Measurements from ENCODE around the gene SORL1.
"Not testable (repeated sequence)": the region's sequence is repeated elsewhere in the genome, so short reads cannot be mapped to it uniquely, and the experiment has no call there.

The SORL1 gene

GRCh38 chr11:121474680-121475079 is 22.6 kb downstream of the SORL1 start:
- DNase-seq (ENCODE audit: low read depth) = no peak

- no peak for DNase-seq (ENCODE audit: low read depth)
Observed at GRCh38 chr11:121476379-121477032, 24.4 kb downstream of the SORL1 start.

- DNase-seq (ENCODE audit: low read depth) = no peak
Observed at GRCh38 chr11:121478226-121478894, 26.2 kb downstream of the SORL1 start.

- DNase-seq (ENCODE audit: low read depth) = no peak
Observed at GRCh38 chr11:121478895-121479697, 27.0 kb downstream of the SORL1 start.

- no peak for DNase-seq (ENCODE audit: low read depth)
Observed at GRCh38 chr11:121479698-121480238, 27.7 kb downstream of the SORL1 start.

GRCh38 chr11:121481484-121482230 is 29.5 kb downstream of the SORL1 start:
- DNase-seq (ENCODE audit: low read depth) = not testable (repeated sequence)

GRCh38 chr11:121482231-121483129 is 30.4 kb downstream of the SORL1 start:
- no peak for DNase-seq (ENCODE audit: low read depth)

GRCh38 chr11:121483805-121484480 is 31.8 kb downstream of the SORL1 start:
- no peak for DNase-seq (ENCODE audit: low read depth)

- DNase-seq (ENCODE audit: low read depth) = no peak
Observed at GRCh38 chr11:121485216-121485615, 33.1 kb downstream of the SORL1 start.

- no peak for DNase-seq (ENCODE audit: low read depth)
Observed at GRCh38 chr11:121486054-121486453, 33.9 kb downstream of the SORL1 start.

GRCh38 chr11:121487191-121487590 is 35.1 kb downstream of the SORL1 start:
- DNase-seq (ENCODE audit: low read depth) = no peak

GRCh38 chr11:121488170-121488569 is 36.1 kb downstream of the SORL1 start:
- no peak for DNase-seq (ENCODE audit: low read depth)

GRCh38 chr11:121488641-121489040 is 36.5 kb downstream of the SORL1 start:
- no peak for DNase-seq (ENCODE audit: low read depth)

- DNase-seq (ENCODE audit: low read depth) = no peak
Observed at GRCh38 chr11:121489823-121490222, 37.7 kb downstream of the SORL1 start.

GRCh38 chr11:121494355-121495099 is 42.4 kb downstream of the SORL1 start:
- DNase-seq (ENCODE audit: low read depth) = no peak

- DNase-seq (ENCODE audit: low read depth) = no peak
Observed at GRCh38 chr11:121497176-121497998, 45.3 kb downstream of the SORL1 start.

GRCh38 chr11:121499405-121499804 is 47.3 kb downstream of the SORL1 start:
- no peak for DNase-seq (ENCODE audit: low read depth)

- DNase-seq (ENCODE audit: low read depth) = no peak
Observed at GRCh38 chr11:121500275-121500674, 48.2 kb downstream of the SORL1 start.

- DNase-seq (ENCODE audit: low read depth) = no peak
Observed at GRCh38 chr11:121500717-121501116, 48.6 kb downstream of the SORL1 start.

Data from activated T-helper 1 cell treated with Interleukin-2 at 50 U/mL for 16 hours (primary cell).